Neural cell (in vitro differentiated cells): ENCODE measurements around the gene GREM1. TPM values are rescaled to one million over a fixed set of nuclear protein-coding genes. Genes with fewer than 3 reads are reported as not detected.
A peak's percentile ranks its signal among the peaks of the same experiment; 100 is the strongest.

Experiments
- H2AFZ ChIP-seq: fragments of 200-600, 300-800 bp; sonication (generic), shearing (Covaris generic); 2 replicates; pipeline ENCODE4 v1.6.0; 2014; ENCODE audit warnings: low read depth, mild to moderate bottlenecking, antibody characterized with exemption, low read length, moderate library complexity
- H3F3A ChIP-seq: fragments of 200-600 bp; shearing (Covaris generic); 2 replicates; pipeline ENCODE4 v1.6.1; 2016; ENCODE audit warnings: mild to moderate bottlenecking, moderate library complexity, mixed read lengths, antibody characterized with exemption, low read length; ENCODE audit not compliant: insufficient read depth, poor library complexity, severe bottlenecking
- H3K27ac ChIP-seq: fragments of 200-600, 300-800 bp; sonication (generic), shearing (Covaris generic); 2 replicates; pipeline ENCODE4 v1.5.1; 2014; ENCODE audit warnings: mild to moderate bottlenecking, low read length, moderate library complexity
- H3K27me3 ChIP-seq: fragments of 300-800, 200-600 bp; sonication (generic), shearing (Covaris generic); 2 replicates; pipeline ENCODE4 v1.6.0; 2014; ENCODE audit warnings: mild to moderate bottlenecking, low read depth, low read length, moderate library complexity; ENCODE audit not compliant: insufficient read depth
- H3K36me3 ChIP-seq: fragments of 300-800, 200-600 bp; sonication (generic), shearing (Covaris generic); 2 replicates; pipeline ENCODE4 v1.5.1; 2014; ENCODE audit warnings: mild to moderate bottlenecking, antibody characterized with exemption, low read length, moderate library complexity; ENCODE audit not compliant: insufficient read depth
- H3K4me2 ChIP-seq: fragments of 300-800, 200-600 bp; sonication (generic), shearing (Covaris generic); 2 replicates; pipeline ENCODE4 v1.6.0; 2014; ENCODE audit warnings: mild to moderate bottlenecking, low read length
- H3K4me3 ChIP-seq: fragments of 300-800, 200-600 bp; sonication (generic), shearing (Covaris generic); 2 replicates; pipeline ENCODE4 v1.5.1; 2014; ENCODE audit warnings: mild to moderate bottlenecking, low read length, moderate library complexity
- H3K79me2 ChIP-seq: fragments of 200-600 bp; shearing (Covaris generic); replicated peaks from 2 replicates; pipeline ENCODE4 v1.6.0; 2014; ENCODE audit warnings: mild to moderate bottlenecking, low read length, moderate library complexity; ENCODE audit not compliant: insufficient read depth
- H3K9ac ChIP-seq: fragments of 300-800, 200-600 bp; sonication (generic), shearing (Covaris generic); 2 replicates; pipeline ENCODE4 v1.6.1; 2016; ENCODE audit warnings: mild to moderate bottlenecking, low read length, mixed read lengths
- H3K9me2 ChIP-seq: fragments of 200-600 bp; shearing (Covaris generic); 2 replicates; pipeline ENCODE4 v1.6.1; 2016; ENCODE audit warnings: mild to moderate bottlenecking, low read length, mixed read lengths; ENCODE audit not compliant: insufficient read depth
- H3K9me3 ChIP-seq: fragments of 200-600, 300-800 bp; sonication (generic), shearing (Covaris generic); 2 replicates; pipeline ENCODE4 v1.6.1; 2016; ENCODE audit warnings: mild to moderate bottlenecking, mixed run types, low read length, moderate library complexity, mixed read lengths
- H4K20me1 ChIP-seq: fragments of 200-600 bp; shearing (Covaris generic); 2 replicates; pipeline ENCODE4 v1.6.1; 2016; ENCODE audit warnings: mild to moderate bottlenecking, mixed run types; ENCODE audit not compliant: insufficient read depth
- CTCF ChIP-seq: fragments of 450-650 bp; IDR thresholded peaks from 2 replicates; pipeline ENCODE4 v1.5.1; 2014; ENCODE audit warnings: antibody characterized with exemption, mild to moderate bottlenecking, moderate library complexity; ENCODE audit not compliant: poor library complexity, severe bottlenecking
- EP300 ChIP-seq: fragments of 450-650 bp; conservative IDR thresholded peaks from 2 replicates; pipeline ENCODE4 v1.6.1; 2014; ENCODE audit warnings: antibody characterized with exemption, mild to moderate bottlenecking, moderate library complexity; ENCODE audit not compliant: poor library complexity, severe bottlenecking
- EZH2 ChIP-seq: fragments of 200-600, 300-800 bp; shearing (Covaris generic), sonication (generic); IDR thresholded peaks from 2 replicates; pipeline ENCODE4 v1.6.1; 2014; ENCODE audit warnings: antibody characterized with exemption, low read length, borderline replicate concordance, mild to moderate bottlenecking; ENCODE audit not compliant: insufficient read depth, poor library complexity, severe bottlenecking
- MXI1 ChIP-seq: fragments of 450-650 bp; conservative IDR thresholded peaks from 2 replicates; pipeline ENCODE4 v1.6.1; 2014; ENCODE audit warnings: antibody characterized with exemption, mild to moderate bottlenecking; ENCODE audit not compliant: poor library complexity, severe bottlenecking
- POLR2AphosphoS5 ChIP-seq: IDR thresholded peaks from 2 replicates; pipeline ENCODE4 v1.6.1; 2012
- RAD21 ChIP-seq: fragments of 450-650 bp; conservative IDR thresholded peaks from 2 replicates; pipeline ENCODE4 v1.6.1; 2014; ENCODE audit warnings: antibody characterized with exemption, mild to moderate bottlenecking, moderate library complexity
- SMC3 ChIP-seq: fragments of 450-650 bp; conservative IDR thresholded peaks from 2 replicates; pipeline ENCODE4 v1.6.1; 2014; ENCODE audit warnings: antibody characterized with exemption, mild to moderate bottlenecking, moderate library complexity; ENCODE audit not compliant: poor library complexity
- TAF1 ChIP-seq: IDR thresholded peaks from 2 replicates; pipeline ENCODE4 v1.6.1; 2012; ENCODE audit warnings: low read depth
- polyA plus RNA-seq: library from polyadenylated mRNA; depleted of rRNA; stranded (reverse); fragments of >200 nt; gene quantifications from 2 replicates; pipeline ENCODE4 v1.2.3, GENCODE V29; 2014

The GREM1 gene
- polyA plus RNA-seq, 1 donor from 2014 or later, result 0.16 TPM

GRCh38 chr15:32718227-32718820 is 520 bp downstream of the GREM1 start:
- Histone ChIP-seq H3K27ac (no peak overlapping the region), H3K79me2 (no peaks in the 10 kb centered on the region), H3K27me3 (peaks cover 81% of the 10 kb centered on the region)

GRCh38 chr15:32718821-32719716 is 1.3 kb downstream of the GREM1 start:
- Histone ChIP-seq H4K20me1 (no peaks in the 10 kb centered on the region), H3K79me2 (no peaks in the 10 kb centered on the region), H3K9ac (no peak overlapping the region), H3K27me3 (peaks cover 74% of the 10 kb centered on the region), H3K36me3 (no peaks in the 10 kb centered on the region), H3K27ac (no peak overlapping the region), H3K9me3 (no peaks in the 10 kb centered on the region), H3K9me2 (no peaks in the 10 kb centered on the region), H3F3A (no peaks in the 10 kb centered on the region), H2AFZ (no peak overlapping the region), H3K4me3 (peak overlapping the region; percentile 68), H3K4me2 (no peak overlapping the region)
- TF ChIP-seq POLR2AphosphoS5 (peak; percentile 32), SMC3 (no peak), EZH2 (no peak)

More at GRCh38 chr15:32718227-32718820, 520 bp downstream of the GREM1 start:
- Histone ChIP-seq H3K4me3 (peak overlapping the region; percentile 68), H3K9ac (peak overlapping the region; percentile 23), H2AFZ (no peak overlapping the region), H3F3A (no peaks in the 10 kb centered on the region), H3K4me2 (peak overlapping the region; percentile 30), H3K36me3 (no peaks in the 10 kb centered on the region), H3K9me2 (no peaks in the 10 kb centered on the region), H3K9me3 (no peaks in the 10 kb centered on the region), H4K20me1 (no peaks in the 10 kb centered on the region)
- peak; percentile 31 for TF ChIP-seq MXI1
- no peak for TF ChIP-seq CTCF
- peak; percentile 67 for TF ChIP-seq EZH2
- TF ChIP-seq SMC3, result no peak
- TF ChIP-seq EP300, result no peak
- TF ChIP-seq POLR2AphosphoS5, result no peak
- no peak for TF ChIP-seq RAD21

GRCh38 chr15:32721596-32721995 is 3.8 kb downstream of the GREM1 start:
- no peak overlapping the region for H3K4me2 ChIP-seq
- H3K27me3 ChIP-seq, result peaks cover 51% of the 10 kb centered on the region

More at GRCh38 chr15:32721596-32721995, 3.8 kb downstream of the GREM1 start:
- Histone ChIP-seq H3K4me3 (no peak overlapping the region), H3F3A (no peaks in the 10 kb centered on the region), H3K9me2 (no peaks in the 10 kb centered on the region), H3K36me3 (no peaks in the 10 kb centered on the region), H3K9me3 (no peaks in the 10 kb centered on the region), H4K20me1 (no peaks in the 10 kb centered on the region), H2AFZ (no peak overlapping the region), H3K9ac (no peak overlapping the region), H3K79me2 (no peaks in the 10 kb centered on the region), H3K27ac (no peak overlapping the region)
- TF ChIP-seq EZH2, result no peak
- no peak for TF ChIP-seq TAF1
